Upper lobe of left lung (tissue), 6 donors: ENCODE measurements around the gene ZNF10. TPM values are rescaled to one million over a fixed set of nuclear protein-coding genes. Genes with fewer than 3 reads are reported as not detected.

Experiments
- ATAC-seq, 2 donors: fragments of 200-7000 bp; cut with Tn5 transposase; one replicate each; pipeline ENCODE4 v1.9.1; 2022; ENCODE audit warnings: mild to moderate bottlenecking in 2 of 2, moderate library complexity in 2 of 2; ENCODE audit not compliant: low FRiP score in 2 of 2
- DNase-seq, 2 donors: peaks; one replicate each; pipeline ENCODE4 v3.0.0-alpha.2; 2019 to 2020
- H3K27ac ChIP-seq, 4 donors: fragments of 200-600 bp; sonication (generic); one replicate each; pipeline ENCODE4 v1.5.1; 2016 to 2019
- H3K27me3 ChIP-seq, 4 donors: fragments of 200-600 bp; sonication (generic); one replicate each; pipeline ENCODE4 v1.5.1; 2017 to 2019
- H3K36me3 ChIP-seq, 4 donors: fragments of 200-600 bp; sonication (generic); one replicate each; pipeline ENCODE4 v1.5.1; 2016 to 2019
- H3K4me1 ChIP-seq, 4 donors: fragments of 200-600 bp; sonication (generic); one replicate each; pipeline ENCODE4 v1.5.1; 2018 to 2019
- H3K4me3 ChIP-seq, 4 donors: fragments of 200-600 bp; sonication (generic); one replicate each; pipeline ENCODE4 v1.5.1; 2017 to 2019; ENCODE audit warnings: mild to moderate bottlenecking in 2 of 4, moderate library complexity in 1 of 4
- H3K9me3 ChIP-seq, 4 donors: fragments of 200-600 bp; sonication (generic); one replicate each; pipeline ENCODE4 v1.5.1; 2018 to 2019
- POLR2AphosphoS5 ChIP-seq, 2 donors: sonication (generic); formaldehyde crosslinking; IDR thresholded peaks; one replicate each; pipeline ENCODE4 v1.5.1; 2017; ENCODE audit warnings: antibody characterized with exemption in 2 of 2
- WGBS, 2 donors: methylation state at CpG; one replicate each; pipeline ENCODE4 v1.1.5; 2017 to 2018; 5-methylcytosine and 5-hydroxymethylcytosine counted together
- total RNA-seq, 6 donors: library from RNA; depleted of rRNA in 4 of 6; stranded (reverse); fragments of >200 nt in 4 of 6; gene quantifications; one replicate each; pipeline versions ENCODE4 v1.1.0 to v1.2.1, GENCODE V29; 2016 to 2021
- TF ChIP-seq, protein P1 (sequence below), 6 experiments: fragments of 450-650 bp in 4 of 6; fragments of 200-600 bp in 2 of 6; sonication (generic) in 2 of 6; IDR thresholded peaks; one replicate each; pipeline ENCODE4 v1.5.1; 2016 to 2019; ENCODE audit warnings: antibody characterized with exemption in 6 of 6
- donor health status: DM: no; HTN: no; CAD: no; lungs with moderate emphysema.
- donor health status: DM: no; HTN: yes; CAD: no; lungs with severe emphysema.

ZNF10 gene
- total RNA-seq, 6 donors from 2014 or later = 1.1 to 16.8 (median 7.7) TPM

DNA sequence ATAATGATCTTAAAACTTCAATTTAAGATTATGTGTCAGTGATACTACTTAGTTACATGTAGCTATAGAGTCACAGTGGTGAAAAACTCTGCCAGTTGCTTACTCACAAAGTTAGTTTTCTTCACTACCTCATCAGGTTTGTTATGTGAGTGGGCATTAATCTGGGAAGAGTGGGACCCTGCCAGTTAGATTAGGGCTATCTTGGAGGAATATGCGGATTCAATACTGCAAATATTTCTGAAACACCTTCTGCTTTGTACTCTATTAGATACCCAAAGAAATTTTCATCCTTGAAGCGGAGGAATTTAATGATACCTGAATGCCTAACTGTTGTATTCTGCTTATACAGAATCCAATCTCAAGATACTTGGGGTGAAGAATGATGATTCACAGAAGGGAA lies 76.0 kb downstream of the ZNF10 start:
- no peak overlapping the region for H3K27ac ChIP-seq
- H3K9me3 ChIP-seq = peaks cover 100% of the 10 kb centered on the region in 4 donors
- 100% methylated on average over 2 of the region's 2 CpGs for WGBS, 2 donors
- H3K27me3 ChIP-seq = no peaks in the 10 kb centered on the region
- no peak for DNase-seq
- peaks cover 12 to 26% (median 21%) of the 10 kb centered on the region in 4 donors for H3K36me3 ChIP-seq
- no peak for TF ChIP-seq POLR2AphosphoS5 (IDR thresholded peaks at IDR 0.05)
- TF ChIP-seq, protein P1, sequence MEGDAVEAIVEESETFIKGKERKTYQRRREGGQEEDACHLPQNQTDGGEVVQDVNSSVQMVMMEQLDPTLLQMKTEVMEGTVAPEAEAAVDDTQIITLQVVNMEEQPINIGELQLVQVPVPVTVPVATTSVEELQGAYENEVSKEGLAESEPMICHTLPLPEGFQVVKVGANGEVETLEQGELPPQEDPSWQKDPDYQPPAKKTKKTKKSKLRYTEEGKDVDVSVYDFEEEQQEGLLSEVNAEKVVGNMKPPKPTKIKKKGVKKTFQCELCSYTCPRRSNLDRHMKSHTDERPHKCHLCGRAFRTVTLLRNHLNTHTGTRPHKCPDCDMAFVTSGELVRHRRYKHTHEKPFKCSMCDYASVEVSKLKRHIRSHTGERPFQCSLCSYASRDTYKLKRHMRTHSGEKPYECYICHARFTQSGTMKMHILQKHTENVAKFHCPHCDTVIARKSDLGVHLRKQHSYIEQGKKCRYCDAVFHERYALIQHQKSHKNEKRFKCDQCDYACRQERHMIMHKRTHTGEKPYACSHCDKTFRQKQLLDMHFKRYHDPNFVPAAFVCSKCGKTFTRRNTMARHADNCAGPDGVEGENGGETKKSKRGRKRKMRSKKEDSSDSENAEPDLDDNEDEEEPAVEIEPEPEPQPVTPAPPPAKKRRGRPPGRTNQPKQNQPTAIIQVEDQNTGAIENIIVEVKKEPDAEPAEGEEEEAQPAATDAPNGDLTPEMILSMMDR (IDR thresholded peaks at IDR 0.05) = no peak
- H3K4me3 ChIP-seq = no peak overlapping the region
- no peak for ATAC-seq
- no peaks in the 10 kb centered on the region for H3K4me1 ChIP-seq

Other genes with a start within 250 kb of the ZNF10 start
- 100 to 1,000 TPM in 2 of 6 donors, 10 to 100 TPM in 4; 42.2 to 136 (median 50.5) TPM for gene CHFR, start 243.0 kb upstream of the ZNF10 start, total RNA-seq
- 10 to 100 TPM in 2 of 6 donors, 1 to 10 TPM in 4; 6.5 to 24.1 (median 9.4) TPM for gene ZNF605, start 174.3 kb upstream of the ZNF10 start, total RNA-seq
- 10 to 100 TPM in 5 of 6 donors, 1 to 10 TPM in 1; 8.9 to 17.6 (median 13.6) TPM for gene ZNF26, start 144.3 kb upstream of the ZNF10 start, total RNA-seq
- gene ZNF84, start 93.1 kb upstream of the ZNF10 start, total RNA-seq = 10 to 100 TPM in 5 of 6 donors, 1 to 10 TPM in 1; 6.9 to 37.2 (median 18.3) TPM
- gene ZNF140, start 49.7 kb upstream of the ZNF10 start, total RNA-seq = 10 to 100 TPM in 5 of 6 donors, 1 to 10 TPM in 1; 3.9 to 15.2 (median 13.0) TPM
- 1 to 10 TPM; 1.1 to 5.2 (median 1.7) TPM for gene ZNF891, start 353 bp upstream of the ZNF10 start, total RNA-seq
- 10 to 100 TPM; 15.5 to 37.7 (median 20.9) TPM for gene ZNF268, start 50.9 kb downstream of the ZNF10 start, total RNA-seq
- gene ANHX, start 105.2 kb downstream of the ZNF10 start, total RNA-seq = not detected